ENCODE results near the gene ACBD3.

ACBD3 gene

GRCh38 chr1:226100436-226101391 is 85.8 kb downstream of the ACBD3 start:
- no peak for TF ChIP-seq CTCF (IDR thresholded peaks at IDR 0.05; ENCODE audit: extremely low read depth, missing control alignments)
- peak; percentile 54 for DNase-seq (ENCODE audit: low spot score)

- no peak for DNase-seq (ENCODE audit: low spot score)
- no peak for TF ChIP-seq CTCF (IDR thresholded peaks at IDR 0.05; ENCODE audit: extremely low read depth, missing control alignments)
These were observed 87.4 kb downstream of the ACBD3 start for GRCh38 chr1:226098870-226099835.

GRCh38 chr1:226097866-226098625 is 88.5 kb downstream of the ACBD3 start:
- DNase-seq (ENCODE audit: low spot score): no peak
- TF ChIP-seq CTCF (IDR thresholded peaks at IDR 0.05; ENCODE audit: extremely low read depth, missing control alignments): no peak

- no peak for TF ChIP-seq CTCF (IDR thresholded peaks at IDR 0.05; ENCODE audit: extremely low read depth, missing control alignments)
- no peak for DNase-seq (ENCODE audit: low spot score)
These were observed 91.3 kb downstream of the ACBD3 start for GRCh38 chr1:226095286-226095685.
